OCI-M1 (cell line): ENCODE data around the gene MGAT4C.
A peak's percentile ranks its signal among the peaks of the same experiment; 100 is the strongest.

Source experiments
- DNase-seq: peaks from one replicate; lab custom pipeline; 2025; lab: John Stamatoyannopoulos, UW

Gene MGAT4C

GRCh38 chr12:85975716-85976115, 280.5 kb downstream of the MGAT4C start:
- DNase-seq: no peak

DNA sequence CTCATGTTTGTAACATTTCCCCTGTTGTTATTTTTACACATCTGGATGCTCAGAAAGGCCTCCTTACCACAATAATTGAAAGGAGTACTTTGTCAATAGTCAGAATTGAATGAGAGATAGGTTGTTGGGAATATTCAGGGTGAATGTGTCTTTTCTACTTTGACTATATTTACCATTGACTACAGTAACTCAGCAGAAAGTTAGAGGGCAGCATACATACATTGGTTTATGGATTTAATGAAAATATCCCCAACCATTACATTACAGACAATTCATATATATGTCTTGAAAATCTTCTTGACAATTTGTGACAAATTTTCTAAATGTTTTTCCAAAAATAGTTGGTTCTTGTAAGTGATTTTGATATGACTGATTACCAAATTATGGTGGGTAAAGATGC, 284.4 kb downstream of the MGAT4C start:
- DNase-seq: no peak

GRCh38 chr12:85968606-85969005, 287.6 kb downstream of the MGAT4C start:
- DNase-seq: no peak

- DNase-seq: no peak
These were observed 292.9 kb downstream of the MGAT4C start for GRCh38 chr12:85963326-85963725.

- no peak for DNase-seq
These were observed 300.1 kb downstream of the MGAT4C start for GRCh38 chr12:85956081-85956480.

GRCh38 chr12:85955127-85955526, 301.1 kb downstream of the MGAT4C start:
- DNase-seq: peak; percentile 39

GRCh38 chr12:85951823-85952222, 304.4 kb downstream of the MGAT4C start:
- DNase-seq: peak; percentile 50

GRCh38 chr12:85949253-85949652, 306.9 kb downstream of the MGAT4C start:
- DNase-seq: no peak

GRCh38 chr12:85948340-85948739, 307.9 kb downstream of the MGAT4C start:
- no peak for DNase-seq

- no peak for DNase-seq
These were observed 308.9 kb downstream of the MGAT4C start for GRCh38 chr12:85947286-85947685.

GRCh38 chr12:85946375-85946774, 309.8 kb downstream of the MGAT4C start:
- DNase-seq: no peak

DNA sequence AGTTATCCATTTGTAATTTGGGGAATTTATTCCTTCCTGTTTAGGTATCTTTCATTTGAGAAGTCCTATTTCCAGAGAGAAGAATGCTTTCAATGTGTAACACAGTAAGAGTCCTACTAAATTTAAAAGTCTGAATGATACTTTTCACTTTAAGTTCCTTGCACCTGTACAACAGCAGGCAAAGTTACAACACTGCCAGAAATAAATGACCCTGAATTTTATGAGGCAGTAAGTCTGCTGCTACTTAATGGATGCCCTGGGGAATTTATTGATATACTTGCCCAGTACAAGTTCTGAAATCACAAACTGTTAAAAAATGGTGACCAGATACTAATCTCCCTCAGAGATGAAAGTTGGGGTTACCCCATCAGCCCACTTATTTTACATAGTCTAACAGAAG, 329.0 kb downstream of the MGAT4C start:
- DNase-seq: no peak

GRCh38 chr12:85923767-85924331, 332.3 kb downstream of the MGAT4C start:
- DNase-seq: peak; percentile 52

- peak; percentile 69 for DNase-seq
These were observed 335.8 kb downstream of the MGAT4C start for GRCh38 chr12:85920324-85920947.
